Transverse colon (tissue), 4 donors: ENCODE data around the gene FNIP2. TPM values are rescaled to one million over a fixed set of nuclear protein-coding genes. Genes with fewer than 3 reads are reported as not detected.

Experiments
- DNase-seq: peaks from one replicate; pipeline ENCODE4 v3.0.0-alpha.2; 2019
- H3K27ac ChIP-seq, 4 donors: fragments of 200-600 bp; sonication (generic); 2 replicates each; pipeline ENCODE4 v1.5.1; 2016 to 2018; ENCODE audit warnings: inconsistent platforms in 4 of 4
- H3K27me3 ChIP-seq: fragments of 200-600 bp; sonication (generic); 2 replicates; pipeline ENCODE4 v1.5.1; 2017; ENCODE audit warnings: inconsistent platforms
- H3K36me3 ChIP-seq, 4 donors: fragments of 200-600 bp; sonication (generic); 2 replicates each; pipeline ENCODE4 v1.5.1; 2017 to 2019; ENCODE audit warnings: inconsistent platforms in 4 of 4
- H3K4me1 ChIP-seq, 4 donors: fragments of 200-600 bp; sonication (generic); 2 replicates each; pipeline ENCODE4 v1.5.1; 2017 to 2020; ENCODE audit warnings: inconsistent platforms in 4 of 4
- H3K4me3 ChIP-seq, 4 donors: fragments of 200-600 bp; sonication (generic); 1 replicate in 1 of 4; 2 replicates in 3 of 4; pipeline versions ENCODE4 v1.5.1 to v1.6.1; 2017 to 2019; ENCODE audit warnings: inconsistent platforms in 4 of 4
- H3K9me3 ChIP-seq, 2 donors: fragments of 200-600 bp; sonication (generic); 2 replicates each; pipeline ENCODE4 v1.5.1; 2017 to 2019; ENCODE audit warnings: inconsistent platforms in 2 of 2
- CTCF ChIP-seq, 5 experiments: fragments of 200-600 bp in 3 of 5; fragments of 450-650 bp in 2 of 5; sonication (generic) in 3 of 5; IDR thresholded peaks; 1 replicate in 2 of 5; 2 replicates in 3 of 5; pipeline ENCODE4 v1.5.1; 2016 to 2017; ENCODE audit warnings: antibody characterized with exemption in 5 of 5, inconsistent platforms in 3 of 5, mild to moderate bottlenecking in 2 of 5, moderate library complexity in 1 of 5
- EP300 ChIP-seq: sonication (generic); formaldehyde crosslinking; IDR thresholded peaks from one replicate; pipeline ENCODE4 v1.6.1; 2017; ENCODE audit warnings: antibody characterized with exemption, low read depth
- POLR2A ChIP-seq: fragments of 450-650 bp; IDR thresholded peaks from one replicate; pipeline ENCODE4 v1.6.1; 2016; ENCODE audit warnings: antibody characterized with exemption, mild to moderate bottlenecking, moderate library complexity
- POLR2AphosphoS5 ChIP-seq, 3 donors: sonication (generic); formaldehyde crosslinking; IDR thresholded peaks; one replicate each; pipeline ENCODE4 v1.6.1; 2016; ENCODE audit warnings: antibody characterized with exemption in 3 of 3
- WGBS, 2 donors: methylation state at CpG; one replicate each; pipeline ENCODE4 v1.1.5; 2018; ENCODE audit warnings: low coverage in 1 of 2; 5-methylcytosine and 5-hydroxymethylcytosine counted together
- in situ Hi-C, 4 donors: fragments of 200-750 bp; cut with MboI; loops; one replicate each; pipeline versions ENCODE4 v1.15.0 to v1.15.1; 2017; ENCODE audit warnings: low sequenced_read_pairs in 3 of 4, low pct_ligation_motif_present in 1 of 4, low pct_unique_long_range_greater_than_20kb in 1 of 4
- intact Hi-C: fragments of 100-400 bp; cut with DNase I; formaldehyde crosslinking; loops from one replicate; pipeline ENCODE4 v1.15.1; 2023; ENCODE audit warnings: low total_unique reads
- total RNA-seq, 4 donors: library from RNA; depleted of rRNA; stranded (reverse); fragments of >200 nt; gene quantifications; one replicate each; pipeline ENCODE4 v1.1.0, GENCODE V29; 2016

The FNIP2 gene
- total RNA-seq, 4 donors from 2014 or later: 47.2 to 105 (median 64.0) TPM

GRCh38 chr4:158809611-158810486 lies 41.0 kb downstream of the FNIP2 start:
- DNase-seq: peak; percentile 43
- 15 to 32% methylated on average over 6 of the region's 6 CpGs for WGBS, 2 donors
- Histone ChIP-seq H3K36me3 (no peaks in the 10 kb centered on the region), H3K4me1 (peaks cover 26 to 97% (median 65%) of the 10 kb centered on the region in 4 donors), H3K9me3 (no peaks in the 10 kb centered on the region), H3K27me3 (no peaks in the 10 kb centered on the region), H3K4me3 (peak overlapping the region in 1 of 4 donors; percentile 3), H3K27ac (peak overlapping the region; percentile 85 to 90 (median 88))
- peak; percentile 57 to 60 (median 58) for TF ChIP-seq POLR2AphosphoS5 (IDR thresholded peaks at IDR 0.05)
- TF ChIP-seq EP300: peak; percentile 44
- TF ChIP-seq POLR2A: no peak
- no peak for TF ChIP-seq CTCF (IDR thresholded peaks at IDR 0.05)
- intact Hi-C loops: loop anchor here (5.0 kb wide), 1 partner anchor 43 kb away; the partner anchor contains the start of gene FNIP2
- in situ Hi-C loops: no loop called here

DNA sequence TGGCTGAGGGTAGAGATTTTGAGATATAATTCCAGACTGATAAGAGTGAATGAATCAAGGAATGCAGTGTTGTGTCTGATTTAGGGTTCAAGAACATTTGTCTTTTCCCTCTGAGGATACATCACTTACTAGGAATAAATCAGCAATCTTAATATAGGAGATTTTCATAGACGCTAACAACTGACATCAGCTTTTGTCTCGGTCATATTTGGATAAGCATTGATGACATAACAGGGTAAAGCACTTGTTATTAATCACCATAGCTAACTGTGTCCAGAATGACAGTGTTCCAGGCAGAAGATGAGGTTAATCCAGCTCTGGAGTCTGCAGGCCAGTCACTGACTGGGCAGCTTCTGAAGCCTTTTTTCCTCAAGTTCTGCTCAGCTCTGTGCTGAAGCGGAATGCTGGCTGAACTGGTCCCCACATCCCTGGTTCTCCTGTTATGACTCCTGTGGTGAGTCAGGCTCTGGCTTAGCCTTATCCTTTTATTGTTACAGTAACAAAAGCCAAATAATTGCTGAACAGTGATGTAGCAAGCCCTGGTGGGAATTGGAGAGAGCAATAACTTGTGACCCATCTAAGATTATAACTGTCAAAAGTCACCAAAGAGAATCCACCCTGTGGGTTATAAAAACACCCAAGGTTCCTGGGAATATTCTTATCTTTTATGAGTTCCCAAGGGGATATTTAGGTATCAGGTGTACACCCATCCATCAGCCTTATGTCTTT lies 41.8 kb downstream of the FNIP2 start:
- in situ Hi-C loops (no loop called here), intact Hi-C loops (loop anchor here (5.0 kb wide), 1 partner anchor 43 kb away; the partner anchor contains the start of gene FNIP2)
- Histone ChIP-seq H3K36me3 (no peaks in the 10 kb centered on the region), H3K9me3 (no peaks in the 10 kb centered on the region), H3K27me3 (no peaks in the 10 kb centered on the region), H3K4me3 (peak overlapping the region in 1 of 4 donors; percentile 3), H3K27ac (peak overlapping the region; percentile 85 to 90 (median 88)), H3K4me1 (peaks cover 26 to 94% (median 64%) of the 10 kb centered on the region in 4 donors)
- TF ChIP-seq EP300: no peak
- peak; percentile 66 to 76 (median 72) for TF ChIP-seq POLR2AphosphoS5 (IDR thresholded peaks at IDR 0.05)
- peak; percentile 48 for TF ChIP-seq POLR2A
- TF ChIP-seq CTCF (IDR thresholded peaks at IDR 0.05): no peak
- DNase-seq: peak; percentile 76
- WGBS, 2 donors: 9 to 18% methylated on average over 2 to 3 of the region's 3 CpGs

GRCh38 chr4:158811216-158811540 lies 42.4 kb downstream of the FNIP2 start:
- Histone ChIP-seq H3K36me3 (no peaks in the 10 kb centered on the region), H3K27me3 (no peaks in the 10 kb centered on the region), H3K27ac (peak overlapping the region; percentile 85 to 90 (median 88)), H3K9me3 (no peaks in the 10 kb centered on the region), H3K4me1 (peaks cover 26 to 89% (median 62%) of the 10 kb centered on the region in 4 donors), H3K4me3 (no peak overlapping the region)
- TF ChIP-seq POLR2A (no peak), POLR2AphosphoS5 (IDR thresholded peaks at IDR 0.05) (no peak), CTCF (IDR thresholded peaks at IDR 0.05) (no peak), EP300 (no peak)
- intact Hi-C loops: loop anchor here (5.0 kb wide), 1 partner anchor 44 kb away; the partner anchor contains the start of gene FNIP2
- in situ Hi-C loops: no loop called here
- DNase-seq: no peak

DNA sequence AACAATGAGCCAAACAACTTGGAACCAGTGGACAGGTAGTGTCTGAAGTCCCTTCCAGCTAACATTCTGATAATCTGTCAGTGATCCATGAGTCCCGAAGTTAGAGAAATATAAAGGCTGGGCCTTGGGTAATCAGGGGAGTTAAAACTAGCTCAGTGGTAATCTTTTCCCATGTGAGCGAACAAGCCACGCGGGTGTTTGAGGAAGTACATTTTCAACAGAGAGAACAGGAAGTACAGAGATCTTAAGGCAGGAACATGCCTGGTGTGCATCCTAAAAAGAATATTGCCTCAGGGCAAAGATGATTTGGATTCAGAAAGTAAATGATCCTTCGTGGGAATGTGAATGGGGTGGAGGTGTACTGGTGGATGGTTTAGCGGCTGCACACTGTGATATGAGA lies 42.9 kb downstream of the FNIP2 start:
- H3K9me3 ChIP-seq: no peaks in the 10 kb centered on the region
- intact Hi-C loops: loop anchor here (5.0 kb wide), 1 partner anchor 44 kb away; the partner anchor contains the start of gene FNIP2
- peaks cover 26 to 88% (median 61%) of the 10 kb centered on the region in 4 donors for H3K4me1 ChIP-seq
- 49 to 73% methylated on average over 2 to 6 of the region's 6 CpGs for WGBS, 2 donors
- H3K27ac ChIP-seq: peak overlapping the region; percentile 85 to 90 (median 88)
- no peaks in the 10 kb centered on the region for H3K36me3 ChIP-seq
- H3K4me3 ChIP-seq: no peak overlapping the region
- in situ Hi-C loops: no loop called here
- no peaks in the 10 kb centered on the region for H3K27me3 ChIP-seq
- DNase-seq: peak; percentile 53
- TF ChIP-seq EP300: no peak
- TF ChIP-seq POLR2A: no peak
- TF ChIP-seq CTCF (IDR thresholded peaks at IDR 0.05): peak in 2 of 5 experiments; percentile 28 to 36
- TF ChIP-seq POLR2AphosphoS5 (IDR thresholded peaks at IDR 0.05): peak; percentile 8 to 42 (median 33)
